GM18907 (cell line): ENCODE data around the gene IPO13.

Experiments used
- ATAC-seq: cut with Tn5 transposase; IDR thresholded peaks from one replicate; pipeline ENCODE4 v1.9.1; 2021; ENCODE audit warnings: mild to moderate bottlenecking, moderate library complexity; ENCODE audit not compliant: unreplicated experiment

Gene IPO13

GRCh38 chr1:43947874-43948437, 1.2 kb downstream of the IPO13 start:
- ATAC-seq: no peak

GRCh38 chr1:43949678-43950077, 2.9 kb downstream of the IPO13 start:
- no peak for ATAC-seq

GRCh38 chr1:43951021-43951985, 4.6 kb downstream of the IPO13 start:
- no peak for ATAC-seq

GRCh38 chr1:43952731-43953346, 6.1 kb downstream of the IPO13 start:
- no peak for ATAC-seq

GRCh38 chr1:43953361-43953760, 6.6 kb downstream of the IPO13 start:
- no peak for ATAC-seq

GRCh38 chr1:43954036-43954435, 7.3 kb downstream of the IPO13 start:
- no peak for ATAC-seq

GRCh38 chr1:43956234-43956633, 9.5 kb downstream of the IPO13 start:
- ATAC-seq: no peak

GRCh38 chr1:43957407-43958040, 10.8 kb downstream of the IPO13 start:
- no peak for ATAC-seq

GRCh38 chr1:43958351-43959255, 11.9 kb downstream of the IPO13 start:
- ATAC-seq: no peak

- no peak for ATAC-seq
These were observed 14.0 kb downstream of the IPO13 start for GRCh38 chr1:43960798-43961197.

- no peak for ATAC-seq
These were observed 14.9 kb downstream of the IPO13 start for GRCh38 chr1:43961692-43962091.

GRCh38 chr1:43962324-43962723, 15.6 kb downstream of the IPO13 start:
- no peak for ATAC-seq

- no peak for ATAC-seq
These were observed 16.3 kb downstream of the IPO13 start for GRCh38 chr1:43963006-43963405.

- no peak for ATAC-seq
These were observed 17.1 kb downstream of the IPO13 start for GRCh38 chr1:43963890-43964289.

- no peak for ATAC-seq
These were observed 18.6 kb downstream of the IPO13 start for GRCh38 chr1:43965316-43965715.

- no peak for ATAC-seq
These were observed 21.7 kb downstream of the IPO13 start for GRCh38 chr1:43968348-43968948.

- no peak for ATAC-seq
These were observed 22.6 kb downstream of the IPO13 start for GRCh38 chr1:43969416-43969745.

- peak; percentile 71 for ATAC-seq
These were observed 23.2 kb downstream of the IPO13 start, which contains the start of gene DPH2 for GRCh38 chr1:43969746-43970466. Gene DPH2 (plus strand): TSS chr1:43970010. CDS start chr1:43970176, 166 bp downstream.

- no peak for ATAC-seq
These were observed 23.8 kb downstream of the IPO13 start for GRCh38 chr1:43970502-43970901.
